ENCODE results near the gene UIMC1. TPM values are rescaled to one million over a fixed set of nuclear protein-coding genes. Genes with fewer than 3 reads are reported as not detected.
A peak's percentile ranks its signal among the peaks of the same experiment; 100 is the strongest.

Gene UIMC1
- total and polyA plus RNA-seq, 2 donors (not counting 1 experiment from before 2014, with no cell fraction given): 49.2 to 98.1 TPM

DNA sequence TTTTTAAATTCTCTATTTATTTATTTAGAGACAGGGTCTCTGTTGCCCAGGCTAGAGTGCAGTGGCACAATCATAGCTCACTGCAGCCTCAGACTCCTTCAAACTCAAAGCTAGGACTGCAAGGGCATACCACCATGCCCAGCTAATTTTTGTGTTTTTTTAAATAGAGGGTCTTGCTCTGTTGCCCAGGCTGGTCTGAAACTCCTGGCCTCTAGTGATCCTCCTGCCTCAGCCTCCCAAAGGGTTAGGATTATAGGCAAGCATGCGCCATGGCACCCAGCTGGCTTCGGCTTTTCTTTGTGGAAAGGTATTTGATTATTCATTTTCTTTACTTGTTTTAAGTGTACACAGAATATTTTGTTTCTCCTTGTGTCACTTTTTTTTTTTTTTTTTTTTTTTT lies 21.1 kb upstream of the UIMC1 start:
- Mint-ChIP-seq H3K4me1 (peaks cover 26% of the 10 kb centered on the region), H3K9me3 (ENCODE audit: insufficient read depth) (peaks cover 5% of the 10 kb centered on the region), H3K4me3 (no peak overlapping the region), H3K27me3 (no peaks in the 10 kb centered on the region), H3K27ac (no peak overlapping the region)
- no peaks in the 10 kb centered on the region for H4K20me1 ChIP-seq (ENCODE audit: control insufficient read depth, insufficient read depth, low read length, poor library complexity, severe bottlenecking)
- H3K27me3 ChIP-seq (replicated peaks in 1 of 4; ENCODE audit: control extremely low read depth in 1 of 4, control insufficient read depth in 3 of 4, insufficient read depth in 4 of 4, low read length in 3 of 4): no peaks in the 10 kb centered on the region
- peaks cover 7 to 8% of the 10 kb centered on the region in 2 experiments for H3K36me3 ChIP-seq (replicated peaks in 1 of 2; ENCODE audit: control extremely low read depth in 1 of 2, control insufficient read depth in 1 of 2, extremely low read depth in 1 of 2, insufficient read depth in 2 of 2, low read length in 1 of 2)
- ATAC-seq (ENCODE audit: low read depth) (no peak), DNase-seq (no peak)
- no peak overlapping the region for H3K9ac ChIP-seq (ENCODE audit: low read length)
- ChIA-PET CTCF (interaction anchor here (1.7 kb wide), 1 partner anchor 22 kb away, joined by 5 read pairs; no protein-coding TSS in a partner anchor), POLR2A (interaction anchor here (0.6 kb wide), 2 partner anchors 22 to 41 kb away, joined by 3 to 4 read pairs; no protein-coding TSS in a partner anchor)
- no peak overlapping the region for H3K4me2 ChIP-seq (replicated peaks; ENCODE audit: low read depth, low read length, poor library complexity, severe bottlenecking)
- intact Hi-C loops (cut with micrococcal nuclease): no loop called here
- TF ChIP-seq, protein P1, sequence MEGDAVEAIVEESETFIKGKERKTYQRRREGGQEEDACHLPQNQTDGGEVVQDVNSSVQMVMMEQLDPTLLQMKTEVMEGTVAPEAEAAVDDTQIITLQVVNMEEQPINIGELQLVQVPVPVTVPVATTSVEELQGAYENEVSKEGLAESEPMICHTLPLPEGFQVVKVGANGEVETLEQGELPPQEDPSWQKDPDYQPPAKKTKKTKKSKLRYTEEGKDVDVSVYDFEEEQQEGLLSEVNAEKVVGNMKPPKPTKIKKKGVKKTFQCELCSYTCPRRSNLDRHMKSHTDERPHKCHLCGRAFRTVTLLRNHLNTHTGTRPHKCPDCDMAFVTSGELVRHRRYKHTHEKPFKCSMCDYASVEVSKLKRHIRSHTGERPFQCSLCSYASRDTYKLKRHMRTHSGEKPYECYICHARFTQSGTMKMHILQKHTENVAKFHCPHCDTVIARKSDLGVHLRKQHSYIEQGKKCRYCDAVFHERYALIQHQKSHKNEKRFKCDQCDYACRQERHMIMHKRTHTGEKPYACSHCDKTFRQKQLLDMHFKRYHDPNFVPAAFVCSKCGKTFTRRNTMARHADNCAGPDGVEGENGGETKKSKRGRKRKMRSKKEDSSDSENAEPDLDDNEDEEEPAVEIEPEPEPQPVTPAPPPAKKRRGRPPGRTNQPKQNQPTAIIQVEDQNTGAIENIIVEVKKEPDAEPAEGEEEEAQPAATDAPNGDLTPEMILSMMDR (IDR thresholded peaks at IDR 0.05): no peak
- TF ChIP-seq EZH2 (IDR thresholded peaks at IDR 0.05; ENCODE audit: borderline replicate concordance, insufficient read depth, low read depth, low read length, poor library complexity, severe bottlenecking): no peak
- WGBS (ENCODE audit: insufficient coverage): no CpG with 5 or more reads among the region's 2 CpGs
- H3K79me2 ChIP-seq (ENCODE audit: control insufficient read depth, insufficient read depth, low read length): peaks cover 64% of the 10 kb centered on the region
- peaks cover 0 to 8% (median 1%) of the 10 kb centered on the region in 3 donors for H3K9me3 ChIP-seq (ENCODE audit: control extremely low read depth in 1 of 3, control insufficient read depth in 2 of 3, insufficient read depth in 1 of 3, low read length in 2 of 3)
- H2AFZ ChIP-seq (ENCODE audit: insufficient read depth, low read depth, low read length, poor library complexity, severe bottlenecking): no peak overlapping the region
- no peak overlapping the region for H3K27ac ChIP-seq (ENCODE audit: low read length in 2 of 2)
- H3K4me3 ChIP-seq (ENCODE audit: control extremely low read depth in 1 of 5, extremely low read depth in 1 of 5, insufficient read depth in 1 of 5, low read depth in 2 of 5, low read length in 4 of 5): no peak overlapping the region
- peaks cover 8 to 11% of the 10 kb centered on the region in 2 donors for H3K4me1 ChIP-seq (ENCODE audit: control insufficient read depth in 2 of 2, insufficient read depth in 2 of 2, low read length in 2 of 2)

GRCh38 chr5:177025101-177025601 lies 18.6 kb upstream of the UIMC1 start:
- peaks cover 15 to 17% of the 10 kb centered on the region in 2 donors for H3K4me1 ChIP-seq (ENCODE audit: control insufficient read depth in 2 of 2, insufficient read depth in 2 of 2, low read length in 2 of 2)
- H3K4me2 ChIP-seq (replicated peaks; ENCODE audit: low read depth, low read length, poor library complexity, severe bottlenecking): no peak overlapping the region
- H3K36me3 ChIP-seq (replicated peaks in 1 of 2; ENCODE audit: control extremely low read depth in 1 of 2, control insufficient read depth in 1 of 2, extremely low read depth in 1 of 2, insufficient read depth in 2 of 2, low read length in 1 of 2): peaks cover 5% of the 10 kb centered on the region in 2 experiments
- H3K27me3 ChIP-seq (replicated peaks in 1 of 4; ENCODE audit: control extremely low read depth in 1 of 4, control insufficient read depth in 3 of 4, insufficient read depth in 4 of 4, low read length in 3 of 4): no peaks in the 10 kb centered on the region
- Mint-ChIP-seq H3K27me3 (no peaks in the 10 kb centered on the region), H3K4me3 (peak overlapping the region; percentile 8), H3K9me3 (ENCODE audit: insufficient read depth) (no peaks in the 10 kb centered on the region), H3K27ac (peak overlapping the region; percentile 10), H3K4me1 (peaks cover 38% of the 10 kb centered on the region)
- H3K4me3 ChIP-seq (ENCODE audit: control extremely low read depth in 1 of 5, extremely low read depth in 1 of 5, insufficient read depth in 1 of 5, low read depth in 2 of 5, low read length in 4 of 5): no peak overlapping the region
- H3K27ac ChIP-seq (ENCODE audit: low read length in 2 of 2): peak overlapping the region in 1 of 2 donors; percentile 35
- H4K20me1 ChIP-seq (ENCODE audit: control insufficient read depth, insufficient read depth, low read length, poor library complexity, severe bottlenecking): no peaks in the 10 kb centered on the region
- no peak for TF ChIP-seq EZH2 (IDR thresholded peaks at IDR 0.05; ENCODE audit: borderline replicate concordance, insufficient read depth, low read depth, low read length, poor library complexity, severe bottlenecking)
- TF ChIP-seq, protein P1 (IDR thresholded peaks at IDR 0.05): no peak
- no peak for ATAC-seq (ENCODE audit: low read depth)
- no peak overlapping the region for H2AFZ ChIP-seq (ENCODE audit: insufficient read depth, low read depth, low read length, poor library complexity, severe bottlenecking)
- H3K79me2 ChIP-seq (ENCODE audit: control insufficient read depth, insufficient read depth, low read length): peaks cover 72% of the 10 kb centered on the region
- POLR2A ChIA-PET: no interaction called here
- intact Hi-C loops (cut with micrococcal nuclease): no loop called here
- H3K9ac ChIP-seq (ENCODE audit: low read length): no peak overlapping the region
- H3K9me3 ChIP-seq (ENCODE audit: control extremely low read depth in 1 of 3, control insufficient read depth in 2 of 3, insufficient read depth in 1 of 3, low read length in 2 of 3): peaks cover 0 to 1% (median 0%) of the 10 kb centered on the region in 3 donors
- CTCF ChIA-PET: no interaction called here
- 93% methylated on average over 2 of the region's 3 CpGs for WGBS (ENCODE audit: insufficient coverage)
- no peak for DNase-seq

All from B cell (primary cell).